Fibroblast of skin of right biceps (primary cell): ENCODE data around the gene DDX59.

Source experiments
- DNase-seq: peaks from one replicate; pipeline ENCODE4 v3.0.0-alpha.2; 2013

Gene DDX59

GRCh38 chr1:200628223-200628881 lies 41.4 kb downstream of the DDX59 start:
- no peak for DNase-seq

DNA sequence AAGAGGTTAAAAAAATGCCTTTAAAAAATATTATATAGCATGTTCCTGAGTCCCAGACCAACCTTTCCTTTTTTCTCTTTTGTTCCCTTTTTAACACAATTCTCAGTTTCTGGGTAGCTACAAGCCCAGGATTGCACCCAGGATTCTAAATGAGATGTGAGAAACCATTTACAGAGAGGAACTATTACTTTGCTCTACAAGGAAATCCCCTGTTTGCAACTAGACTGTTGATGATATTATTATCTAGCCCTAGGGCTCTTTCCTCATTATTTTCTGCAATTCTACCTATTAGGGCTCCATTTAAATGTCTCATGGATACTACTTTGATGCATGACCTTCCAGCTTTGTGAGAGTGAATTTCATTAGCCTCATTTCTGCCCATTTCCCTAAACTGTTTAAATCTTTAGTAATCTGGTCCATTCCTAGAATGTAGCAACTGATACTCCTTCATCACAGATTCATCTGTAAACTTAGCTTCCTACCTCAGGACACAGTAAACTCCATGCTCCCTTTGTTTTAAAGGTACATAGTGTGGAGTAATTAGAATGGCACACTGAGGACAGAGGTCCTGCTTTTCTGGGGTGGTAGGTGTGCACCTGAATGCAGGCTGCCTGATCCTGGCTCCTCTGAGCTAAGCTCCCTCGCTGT lies 42.0 kb downstream of the DDX59 start:
- DNase-seq, result no peak

DNA sequence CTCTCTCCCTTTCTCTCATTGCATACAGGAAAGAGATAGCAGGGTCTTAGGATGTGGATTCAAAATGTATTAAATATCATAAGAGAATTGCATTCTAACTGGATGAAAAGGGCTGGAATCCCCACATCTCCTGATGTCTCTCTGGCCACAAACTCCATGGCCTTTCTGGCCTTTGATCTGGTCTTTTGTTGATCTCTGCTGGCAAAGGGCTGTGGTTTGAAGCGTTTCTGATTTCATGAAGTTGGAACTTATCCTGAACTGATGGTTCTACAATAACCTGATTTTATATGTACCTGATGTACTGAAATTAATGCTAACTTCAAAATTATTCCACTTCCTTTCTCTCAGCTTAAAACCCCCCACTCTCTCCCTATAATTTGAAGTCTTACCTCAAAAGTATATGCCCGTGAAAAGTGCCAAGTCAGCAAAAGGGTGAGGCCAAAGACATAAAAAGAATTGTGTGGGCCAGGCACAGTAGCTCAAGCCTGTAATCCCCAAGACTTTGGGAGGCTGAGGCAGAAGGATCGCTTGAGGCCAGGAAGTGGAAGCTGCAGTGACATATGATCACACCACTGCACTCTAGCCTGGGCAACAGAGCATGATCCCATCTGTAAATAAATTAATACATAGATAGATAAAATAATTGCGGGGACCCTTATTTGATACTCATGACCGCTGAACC lies 42.7 kb downstream of the DDX59 start:
- DNase-seq, result no peak

DNA sequence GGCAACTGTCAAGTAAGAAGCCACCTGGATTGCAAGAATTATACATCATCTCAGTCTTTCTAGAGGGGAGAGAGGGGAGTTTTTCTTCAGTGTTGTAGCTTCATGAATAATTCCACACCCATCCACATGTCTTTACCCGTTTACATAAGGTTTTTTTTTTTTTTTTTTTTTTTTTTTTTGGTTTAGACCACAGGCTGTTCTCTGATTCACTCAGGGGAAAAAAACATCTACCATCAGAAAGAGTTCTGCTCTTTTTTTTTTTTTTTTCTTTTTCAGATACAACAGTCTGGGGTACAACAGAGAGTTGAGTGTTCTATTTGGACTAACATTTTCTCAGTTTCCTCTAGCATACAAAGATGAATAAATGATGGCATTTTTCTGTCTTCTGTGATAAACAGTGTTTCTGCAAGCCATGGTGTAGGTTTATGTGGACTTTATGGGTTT lies 44.3 kb downstream of the DDX59 start:
- peak; percentile 33 for DNase-seq

DNA sequence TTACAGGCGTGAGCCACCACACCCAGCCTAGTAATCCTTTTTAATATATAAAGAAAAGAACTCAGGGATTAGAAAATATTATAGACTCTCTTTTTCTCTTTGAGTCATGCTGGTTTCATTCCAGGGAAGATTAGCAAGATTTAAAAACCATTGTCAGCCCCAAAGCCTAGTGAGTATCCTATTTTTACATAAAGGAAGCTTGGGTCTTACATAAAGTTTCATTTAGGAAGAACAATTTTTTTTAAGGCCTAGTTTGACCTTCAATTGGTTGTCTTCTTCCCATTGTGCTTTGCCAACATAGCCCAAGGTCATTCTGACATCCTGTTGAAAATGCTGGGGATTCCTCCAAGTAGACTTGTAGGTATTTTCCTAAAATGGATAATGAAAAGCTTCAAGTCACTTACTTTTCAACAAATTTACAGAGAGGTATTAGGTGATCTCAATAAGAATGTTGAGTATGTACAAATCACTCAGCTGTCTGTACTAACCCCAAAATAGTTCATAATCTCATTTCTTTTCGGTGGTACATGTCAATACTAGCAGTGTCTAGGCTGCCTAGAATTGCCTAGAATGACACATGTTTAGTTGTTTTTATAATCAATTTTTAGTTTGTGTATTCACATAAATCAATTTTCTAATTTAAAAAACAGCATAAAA lies 44.9 kb downstream of the DDX59 start:
- DNase-seq, result no peak

DNA sequence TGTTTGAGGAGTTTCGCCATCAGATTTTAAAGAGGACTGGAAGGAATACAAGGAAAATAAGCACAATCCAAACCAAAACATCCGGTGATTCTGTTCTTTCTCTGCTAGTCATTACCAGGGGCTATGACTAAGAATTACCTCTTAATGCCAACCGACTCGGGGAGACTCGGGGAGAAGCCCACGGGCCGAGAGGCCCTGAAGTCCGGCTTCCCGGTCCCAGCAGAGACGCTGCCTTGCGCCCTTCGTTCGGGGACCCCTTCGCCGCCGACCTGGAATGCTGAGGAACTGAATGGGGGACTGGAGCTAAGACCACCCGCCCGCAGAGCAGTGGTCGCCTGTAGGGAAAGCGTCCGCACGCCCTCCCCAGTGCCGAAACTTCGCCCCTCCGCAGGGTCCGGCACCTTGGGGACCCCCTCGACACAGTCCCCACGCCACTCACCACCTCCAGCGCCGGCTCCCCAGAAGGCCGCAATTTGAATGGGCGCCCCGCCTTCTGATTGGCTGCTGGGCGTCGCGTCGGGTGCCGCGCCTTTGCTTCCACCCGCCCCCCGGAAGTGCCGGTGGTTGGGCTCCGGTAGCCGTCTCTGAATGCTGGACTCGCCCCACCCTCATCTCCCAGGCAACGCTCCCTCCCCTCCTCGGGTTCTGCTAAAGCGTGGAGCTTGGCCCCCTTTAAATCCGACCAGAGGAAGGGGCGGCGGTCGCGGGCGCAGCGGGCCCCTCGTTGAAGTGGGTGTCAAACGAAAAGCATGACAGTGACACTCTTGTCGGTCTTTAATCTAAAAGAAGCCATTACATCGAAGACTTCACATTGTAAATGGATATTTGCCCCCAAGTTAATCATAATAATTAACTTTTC lies 49.2 kb downstream of the DDX59 start, which contains the start of gene KIF14:
Gene KIF14, minus strand, starts transcription at position 479 of the 859 bp plus-strand sequence. CDS start 2,028 bp downstream, outside the sequence.
- peak; percentile 93 for DNase-seq

- no peak for DNase-seq
These were observed 49.8 kb downstream of the DDX59 start for GRCh38 chr1:200619894-200620272.

GRCh38 chr1:200610846-200611245 lies 58.9 kb downstream of the DDX59 start:
- DNase-seq, result peak; percentile 49

DNA sequence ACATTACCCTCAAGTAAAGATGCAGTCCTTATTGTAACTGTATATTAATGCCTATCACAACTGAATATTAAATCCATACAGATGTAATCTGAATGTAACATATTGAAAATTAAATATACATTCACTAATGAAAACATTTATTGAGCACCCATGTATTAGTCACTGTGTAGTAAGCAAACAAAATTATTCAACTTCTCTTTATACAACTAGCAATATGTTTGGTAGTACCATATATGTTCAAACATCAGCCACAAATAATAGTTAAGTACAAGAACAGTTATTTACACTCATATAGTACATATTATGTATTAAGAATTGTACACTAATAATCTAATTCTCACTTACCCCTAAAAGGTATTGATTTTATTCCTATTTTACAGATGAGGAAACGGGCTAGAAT lies 67.1 kb downstream of the DDX59 start:
- DNase-seq, result no peak
